Bronchial epithelial cell (primary cell): ENCODE data around the gene NTN5. TPM values are rescaled to one million over a fixed set of nuclear protein-coding genes. Genes with fewer than 3 reads are reported as not detected.
A peak's percentile ranks its signal among the peaks of the same experiment; 100 is the strongest.

Experiments used
- DNase-seq: peaks from one replicate; pipeline ENCODE4 v3.0.0-alpha.2; 2010; ENCODE audit warnings: low read depth
- FAIRE-seq: peaks from 2 replicates; lab custom pipeline; 2011; peaks lifted over from hg19 to GRCh38; lab: Jason Lieb, UNC
- H3K27me3 ChIP-seq: 2 replicates; pipeline ENCODE4 v1.5.1; 2011; ENCODE audit warnings: low read length; ENCODE audit not compliant: control insufficient read depth, insufficient read depth
- H3K36me3 ChIP-seq: 2 replicates; pipeline ENCODE4 v1.5.1; 2011; ENCODE audit warnings: low read length; ENCODE audit not compliant: control insufficient read depth, insufficient read depth
- H3K4me3 ChIP-seq: 2 replicates; pipeline ENCODE4 v1.5.1; 2011; ENCODE audit warnings: mild to moderate bottlenecking, low read depth, low read length, control low read depth
- CTCF ChIP-seq: IDR thresholded peaks from 2 replicates; pipeline ENCODE4 v1.5.1; 2011; ENCODE audit warnings: mild to moderate bottlenecking, moderate library complexity, low read length, control low read depth, inconsistent platforms; ENCODE audit not compliant: insufficient read depth, severe bottlenecking
- total RNA-seq: library from RNA; depleted of rRNA; stranded (reverse); fragments of >200 nt; gene quantifications from 2 replicates; pipeline ENCODE4 v1.2.1, GENCODE V29; 2014

NTN5 gene
- total RNA-seq, 1 donor from 2014 or later: not detected

- no peak for TF ChIP-seq CTCF
- FAIRE-seq (peak; percentile 77), DNase-seq (no peak)
- Histone ChIP-seq H3K4me3 (no peak overlapping the region), H3K36me3 (no peaks in the 10 kb centered on the region), H3K27me3 (no peaks in the 10 kb centered on the region)
Measured at GRCh38 chr19:48669903-48670668, 2.7 kb downstream of the NTN5 start.

GRCh38 chr19:48668761-48669160, 4.1 kb downstream of the NTN5 start:
- DNase-seq (no peak), FAIRE-seq (no peak)
- Histone ChIP-seq H3K4me3 (no peak overlapping the region), H3K27me3 (no peaks in the 10 kb centered on the region), H3K36me3 (no peaks in the 10 kb centered on the region)
- no peak for TF ChIP-seq CTCF

GRCh38 chr19:48668332-48668731, 4.5 kb downstream of the NTN5 start:
- FAIRE-seq: no peak
- Histone ChIP-seq H3K4me3 (no peak overlapping the region), H3K36me3 (no peaks in the 10 kb centered on the region), H3K27me3 (no peaks in the 10 kb centered on the region)
- TF ChIP-seq CTCF: no peak
- no peak for DNase-seq

- DNase-seq: no peak
- FAIRE-seq: no peak
- no peak for TF ChIP-seq CTCF
- H3K4me3 ChIP-seq: no peak overlapping the region
- H3K36me3 ChIP-seq: no peaks in the 10 kb centered on the region
- no peaks in the 10 kb centered on the region for H3K27me3 ChIP-seq
Measured at GRCh38 chr19:48665786-48666185, 7.0 kb downstream of the NTN5 start.

- TF ChIP-seq CTCF: no peak
- Histone ChIP-seq H3K27me3 (no peaks in the 10 kb centered on the region), H3K36me3 (no peaks in the 10 kb centered on the region), H3K4me3 (no peak overlapping the region)
- FAIRE-seq (no peak), DNase-seq (no peak)
Measured at GRCh38 chr19:48664476-48664875, 8.3 kb downstream of the NTN5 start.

GRCh38 chr19:48663667-48664066, 9.2 kb downstream of the NTN5 start:
- no peaks in the 10 kb centered on the region for H3K36me3 ChIP-seq
- TF ChIP-seq CTCF: no peak
- DNase-seq: no peak
- no peak for FAIRE-seq
- H3K27me3 ChIP-seq: no peaks in the 10 kb centered on the region
- H3K4me3 ChIP-seq: no peak overlapping the region
